H4 (cell line): ENCODE results near the gene LDLR. TPM values are rescaled to one million over a fixed set of nuclear protein-coding genes. Genes with fewer than 3 reads are reported as not detected.
"Not testable (repeated sequence)": the region's sequence is repeated elsewhere in the genome, so short reads cannot be mapped to it uniquely, and the experiment has no call there.

Source experiments
- DNase-seq: peaks from one replicate; pipeline ENCODE4 v3.0.0-alpha.2; 2015; ENCODE audit warnings: low spot score
- total RNA-seq: library from RNA; depleted of rRNA; stranded (reverse); fragments of >200 nt; shearing (Covaris generic); gene quantifications from 2 replicates; pipeline ENCODE4 v1.2.3, GENCODE V29; 2014

LDLR gene
- total RNA-seq, 1 experiment from 2014 or later: 87.2 TPM

DNA sequence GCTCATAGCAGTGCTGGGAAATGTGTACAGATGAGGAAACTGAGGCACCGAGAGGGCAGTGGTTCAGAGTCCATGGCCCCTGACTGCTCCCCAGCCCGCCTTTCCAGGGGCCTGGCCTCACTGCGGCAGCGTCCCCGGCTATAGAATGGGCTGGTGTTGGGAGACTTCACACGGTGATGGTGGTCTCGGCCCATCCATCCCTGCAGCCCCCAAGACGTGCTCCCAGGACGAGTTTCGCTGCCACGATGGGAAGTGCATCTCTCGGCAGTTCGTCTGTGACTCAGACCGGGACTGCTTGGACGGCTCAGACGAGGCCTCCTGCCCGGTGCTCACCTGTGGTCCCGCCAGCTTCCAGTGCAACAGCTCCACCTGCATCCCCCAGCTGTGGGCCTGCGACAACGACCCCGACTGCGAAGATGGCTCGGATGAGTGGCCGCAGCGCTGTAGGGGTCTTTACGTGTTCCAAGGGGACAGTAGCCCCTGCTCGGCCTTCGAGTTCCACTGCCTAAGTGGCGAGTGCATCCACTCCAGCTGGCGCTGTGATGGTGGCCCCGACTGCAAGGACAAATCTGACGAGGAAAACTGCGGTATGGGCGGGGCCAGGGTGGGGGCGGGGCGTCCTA, 15.9 kb downstream of the LDLR start:
- no peak for DNase-seq

DNA sequence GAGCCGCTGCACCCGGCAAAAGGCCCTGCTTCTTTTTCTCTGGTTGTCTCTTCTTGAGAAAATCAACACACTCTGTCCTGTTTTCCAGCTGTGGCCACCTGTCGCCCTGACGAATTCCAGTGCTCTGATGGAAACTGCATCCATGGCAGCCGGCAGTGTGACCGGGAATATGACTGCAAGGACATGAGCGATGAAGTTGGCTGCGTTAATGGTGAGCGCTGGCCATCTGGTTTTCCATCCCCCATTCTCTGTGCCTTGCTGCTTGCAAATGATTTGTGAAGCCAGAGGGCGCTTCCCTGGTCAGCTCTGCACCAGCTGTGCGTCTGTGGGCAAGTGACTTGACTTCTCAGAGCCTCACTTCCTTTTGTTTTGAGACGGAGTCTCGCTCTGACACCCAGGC, 17.2 kb downstream of the LDLR start:
- no peak for DNase-seq

DNA sequence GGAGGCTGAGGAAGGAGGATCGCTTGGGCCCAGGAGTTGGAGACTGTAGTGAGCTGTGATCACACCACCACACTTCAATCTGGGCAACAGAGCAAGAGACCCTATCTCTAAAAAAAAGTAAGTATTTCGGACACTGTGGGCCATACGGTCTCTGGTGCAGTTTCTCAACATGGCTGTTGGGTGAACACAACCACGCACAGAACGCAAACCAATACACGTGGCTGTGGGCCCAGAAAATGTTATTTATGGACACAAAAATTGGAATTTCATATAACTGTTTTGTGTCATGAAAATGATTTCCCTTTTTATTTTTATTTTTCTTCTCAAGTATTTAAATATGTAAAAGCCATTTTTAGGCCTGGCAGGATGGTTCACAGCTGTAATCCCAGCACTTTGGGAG, 19.5 kb downstream of the LDLR start:
- DNase-seq: no peak

DNA sequence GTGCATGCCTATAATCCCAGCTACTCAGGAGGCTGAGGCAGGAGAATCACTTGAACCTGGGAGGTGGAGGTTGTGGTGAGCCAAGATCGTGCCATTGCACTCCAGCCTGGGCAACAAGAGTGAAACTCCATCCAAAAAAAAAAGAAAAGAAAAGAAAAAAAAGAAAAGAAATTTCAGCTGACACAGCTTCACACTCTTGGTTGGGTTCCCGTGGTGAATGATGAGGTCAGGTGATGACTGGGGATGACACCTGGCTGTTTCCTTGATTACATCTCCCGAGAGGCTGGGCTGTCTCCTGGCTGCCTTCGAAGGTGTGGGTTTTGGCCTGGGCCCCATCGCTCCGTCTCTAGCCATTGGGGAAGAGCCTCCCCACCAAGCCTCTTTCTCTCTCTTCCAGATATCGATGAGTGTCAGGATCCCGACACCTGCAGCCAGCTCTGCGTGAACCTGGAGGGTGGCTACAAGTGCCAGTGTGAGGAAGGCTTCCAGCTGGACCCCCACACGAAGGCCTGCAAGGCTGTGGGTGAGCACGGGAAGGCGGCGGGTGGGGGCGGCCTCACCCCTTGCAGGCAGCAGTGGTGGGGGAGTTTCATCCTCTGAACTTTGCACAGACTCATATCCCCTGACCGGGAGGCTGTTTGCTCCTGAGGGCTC, 22.0 kb downstream of the LDLR start:
- DNase-seq: no peak

DNA sequence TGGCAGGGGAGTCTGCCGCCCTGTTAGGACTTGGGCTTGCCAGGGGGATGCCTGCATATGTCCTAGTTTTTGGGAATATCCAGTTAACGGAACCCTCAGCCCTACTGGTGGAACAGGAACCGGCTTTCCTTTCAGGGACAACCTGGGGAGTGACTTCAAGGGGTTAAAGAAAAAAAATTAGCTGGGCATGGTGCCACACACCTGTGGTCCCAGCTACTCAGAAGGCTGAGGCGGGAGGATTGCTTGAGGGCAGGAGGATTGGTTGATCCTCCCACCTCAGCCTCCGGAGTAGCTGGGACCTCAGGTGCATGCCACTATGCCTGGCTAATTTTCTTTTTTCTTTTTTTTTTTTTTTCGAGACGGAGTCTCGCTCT, 22.5 kb downstream of the LDLR start:
- no peak for DNase-seq

DNA sequence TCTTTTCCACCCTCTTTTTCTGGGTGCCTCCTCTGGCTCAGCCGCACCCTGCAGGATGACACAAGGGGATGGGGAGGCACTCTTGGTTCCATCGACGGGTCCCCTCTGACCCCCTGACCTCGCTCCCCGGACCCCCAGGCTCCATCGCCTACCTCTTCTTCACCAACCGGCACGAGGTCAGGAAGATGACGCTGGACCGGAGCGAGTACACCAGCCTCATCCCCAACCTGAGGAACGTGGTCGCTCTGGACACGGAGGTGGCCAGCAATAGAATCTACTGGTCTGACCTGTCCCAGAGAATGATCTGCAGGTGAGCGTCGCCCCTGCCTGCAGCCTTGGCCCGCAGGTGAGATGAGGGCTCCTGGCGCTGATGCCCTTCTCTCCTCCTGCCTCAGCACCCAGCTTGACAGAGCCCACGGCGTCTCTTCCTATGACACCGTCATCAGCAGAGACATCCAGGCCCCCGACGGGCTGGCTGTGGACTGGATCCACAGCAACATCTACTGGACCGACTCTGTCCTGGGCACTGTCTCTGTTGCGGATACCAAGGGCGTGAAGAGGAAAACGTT, 24.0 kb downstream of the LDLR start:
- no peak for DNase-seq

DNA sequence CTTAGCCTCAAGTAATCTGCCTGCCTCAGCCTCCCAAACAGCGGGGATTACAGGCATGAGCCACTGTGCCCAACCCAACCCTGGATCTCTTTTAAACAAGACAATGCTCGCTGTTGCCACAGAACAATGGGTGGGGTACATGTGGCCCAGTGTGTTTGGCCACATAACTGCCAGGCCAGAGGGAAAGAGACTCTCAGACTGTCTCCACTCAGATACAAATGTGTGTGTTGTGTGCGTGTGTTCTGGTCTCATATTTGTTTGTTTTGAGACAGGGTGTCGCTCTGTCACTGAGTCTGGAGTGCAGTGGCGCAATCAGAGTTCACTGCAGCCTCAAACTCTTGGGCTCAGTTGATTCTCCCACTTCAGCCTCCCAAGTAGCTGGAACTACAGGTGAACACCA, 25.8 kb downstream of the LDLR start:
- no peak for DNase-seq

DNA sequence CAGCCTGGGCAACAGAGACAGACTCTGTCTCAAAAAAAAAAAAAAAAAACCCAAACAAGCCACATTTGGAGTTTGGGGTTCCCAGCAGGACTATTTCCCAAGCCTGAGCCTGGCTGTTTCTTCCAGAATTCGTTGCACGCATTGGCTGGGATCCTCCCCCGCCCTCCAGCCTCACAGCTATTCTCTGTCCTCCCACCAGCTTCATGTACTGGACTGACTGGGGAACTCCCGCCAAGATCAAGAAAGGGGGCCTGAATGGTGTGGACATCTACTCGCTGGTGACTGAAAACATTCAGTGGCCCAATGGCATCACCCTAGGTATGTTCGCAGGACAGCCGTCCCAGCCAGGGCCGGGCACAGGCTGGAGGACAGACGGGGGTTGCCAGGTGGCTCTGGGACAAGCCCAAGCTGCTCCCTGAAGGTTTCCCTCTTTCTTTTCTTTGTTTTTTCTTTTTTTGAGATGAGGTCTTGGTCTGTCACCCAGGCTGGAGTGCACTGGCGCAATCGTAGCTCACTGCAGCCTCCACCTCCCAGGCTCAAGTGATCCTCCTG, 26.7 kb downstream of the LDLR start:
- no peak for DNase-seq

DNA sequence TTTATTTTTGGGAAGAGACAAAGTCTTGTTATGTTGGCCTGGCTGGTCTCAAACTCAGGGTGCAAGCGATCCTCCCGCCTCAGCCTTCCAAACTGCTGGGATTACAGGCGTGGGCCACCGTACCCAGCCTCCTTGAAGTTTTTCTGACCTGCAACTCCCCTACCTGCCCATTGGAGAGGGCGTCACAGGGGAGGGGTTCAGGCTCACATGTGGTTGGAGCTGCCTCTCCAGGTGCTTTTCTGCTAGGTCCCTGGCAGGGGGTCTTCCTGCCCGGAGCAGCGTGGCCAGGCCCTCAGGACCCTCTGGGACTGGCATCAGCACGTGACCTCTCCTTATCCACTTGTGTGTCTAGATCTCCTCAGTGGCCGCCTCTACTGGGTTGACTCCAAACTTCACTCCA, 27.2 kb downstream of the LDLR start:
- no peak for DNase-seq

DNA sequence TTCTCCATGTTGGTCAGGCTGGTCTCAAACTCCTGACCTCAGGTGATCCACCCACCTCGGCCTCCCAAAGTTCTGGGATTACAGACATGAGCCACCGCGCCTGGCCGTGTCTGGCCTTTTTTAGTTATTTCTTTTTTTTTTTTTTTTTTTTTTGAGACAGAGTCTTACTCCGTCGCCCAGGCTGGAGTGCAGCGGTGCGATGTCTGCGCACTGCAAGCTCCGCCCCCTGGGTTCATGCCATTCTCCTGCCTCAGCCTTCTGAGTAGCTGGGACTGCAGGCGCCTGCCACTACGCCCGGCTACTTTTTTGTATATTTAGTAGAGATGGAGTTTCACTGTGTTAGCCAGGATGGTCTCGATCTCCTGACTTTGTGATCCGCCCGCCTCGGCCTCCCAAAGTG, 32.7 kb downstream of the LDLR start:
- DNase-seq: not testable (repeated sequence)

DNA sequence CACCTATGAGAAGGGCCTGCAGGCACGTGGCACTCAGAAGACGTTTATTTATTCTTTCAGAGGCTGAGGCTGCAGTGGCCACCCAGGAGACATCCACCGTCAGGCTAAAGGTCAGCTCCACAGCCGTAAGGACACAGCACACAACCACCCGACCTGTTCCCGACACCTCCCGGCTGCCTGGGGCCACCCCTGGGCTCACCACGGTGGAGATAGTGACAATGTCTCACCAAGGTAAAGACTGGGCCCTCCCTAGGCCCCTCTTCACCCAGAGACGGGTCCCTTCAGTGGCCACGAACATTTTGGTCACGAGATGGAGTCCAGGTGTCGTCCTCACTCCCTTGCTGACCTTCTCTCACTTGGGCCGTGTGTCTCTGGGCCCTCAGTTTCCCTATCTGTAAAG, 33.9 kb downstream of the LDLR start:
- DNase-seq: no peak

DNA sequence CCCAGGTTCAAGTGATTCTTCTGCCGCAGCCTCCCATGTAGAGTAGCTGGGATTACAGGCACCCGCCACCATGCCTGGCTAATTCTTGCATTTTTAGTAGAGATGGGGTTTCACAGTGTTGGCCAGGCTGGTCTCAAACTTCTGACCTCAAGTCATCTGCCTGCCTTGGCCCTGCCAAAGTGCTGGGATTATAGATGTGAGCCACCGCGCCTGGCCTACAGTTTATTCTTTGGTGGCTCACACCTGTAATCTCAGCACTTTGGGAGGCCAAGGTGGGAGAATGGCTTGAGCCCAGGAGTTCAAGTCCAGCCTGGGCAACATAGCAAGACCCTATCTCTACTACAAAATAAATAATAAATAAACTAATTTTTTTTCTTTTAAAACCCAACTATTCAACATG, 34.9 kb downstream of the LDLR start:
- DNase-seq: not testable (repeated sequence)

DNA sequence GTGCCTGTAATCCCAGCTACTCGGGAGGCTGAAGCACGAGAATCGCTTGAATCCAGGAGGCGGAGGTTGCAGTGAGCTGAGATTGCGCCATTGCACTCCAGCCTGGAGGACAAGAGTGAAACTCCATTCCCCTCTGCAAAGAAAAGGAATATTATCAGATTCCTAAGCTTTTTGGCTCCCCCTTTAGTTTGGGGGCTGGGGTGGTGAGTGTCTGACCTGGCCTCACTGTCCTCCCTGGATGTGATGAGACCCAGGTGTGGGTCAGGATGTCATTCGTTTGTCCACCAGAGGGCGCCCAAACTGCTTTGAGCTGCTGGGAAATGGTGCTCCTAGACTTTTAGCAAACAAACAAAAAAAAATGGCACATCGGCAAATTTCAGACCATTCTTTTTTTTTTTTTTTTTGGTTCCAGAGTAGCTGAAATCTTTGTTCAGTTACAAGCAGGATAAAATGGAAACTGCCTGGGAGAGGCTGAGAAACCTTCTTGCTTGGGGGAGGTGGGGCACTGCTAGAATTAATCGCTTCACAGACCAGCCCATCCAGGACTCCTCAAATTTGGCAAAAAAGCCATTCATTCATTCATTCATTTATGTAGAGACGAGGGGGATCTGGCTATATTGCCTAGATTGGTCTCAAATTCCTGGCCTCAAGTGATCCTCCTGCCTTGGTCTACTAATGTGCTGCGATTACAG, 36.9 kb downstream of the LDLR start:
- peak; percentile 60 for DNase-seq

DNA sequence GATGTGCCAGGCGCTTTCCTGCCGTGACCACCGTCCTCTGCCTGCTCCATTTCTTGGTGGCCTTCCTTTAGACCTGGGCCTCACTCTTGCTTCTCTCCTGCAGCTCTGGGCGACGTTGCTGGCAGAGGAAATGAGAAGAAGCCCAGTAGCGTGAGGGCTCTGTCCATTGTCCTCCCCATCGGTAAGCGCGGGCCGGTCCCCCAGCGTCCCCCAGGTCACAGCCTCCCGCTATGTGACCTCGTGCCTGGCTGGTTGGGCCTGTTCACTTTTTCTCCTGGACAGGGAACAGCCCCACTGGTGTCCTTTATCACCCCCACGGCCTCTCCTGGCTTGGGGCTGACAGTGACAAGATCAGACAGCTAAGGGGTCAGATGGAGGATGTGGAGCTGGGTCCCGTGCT, 38.6 kb downstream of the LDLR start:
- no peak for DNase-seq

DNA sequence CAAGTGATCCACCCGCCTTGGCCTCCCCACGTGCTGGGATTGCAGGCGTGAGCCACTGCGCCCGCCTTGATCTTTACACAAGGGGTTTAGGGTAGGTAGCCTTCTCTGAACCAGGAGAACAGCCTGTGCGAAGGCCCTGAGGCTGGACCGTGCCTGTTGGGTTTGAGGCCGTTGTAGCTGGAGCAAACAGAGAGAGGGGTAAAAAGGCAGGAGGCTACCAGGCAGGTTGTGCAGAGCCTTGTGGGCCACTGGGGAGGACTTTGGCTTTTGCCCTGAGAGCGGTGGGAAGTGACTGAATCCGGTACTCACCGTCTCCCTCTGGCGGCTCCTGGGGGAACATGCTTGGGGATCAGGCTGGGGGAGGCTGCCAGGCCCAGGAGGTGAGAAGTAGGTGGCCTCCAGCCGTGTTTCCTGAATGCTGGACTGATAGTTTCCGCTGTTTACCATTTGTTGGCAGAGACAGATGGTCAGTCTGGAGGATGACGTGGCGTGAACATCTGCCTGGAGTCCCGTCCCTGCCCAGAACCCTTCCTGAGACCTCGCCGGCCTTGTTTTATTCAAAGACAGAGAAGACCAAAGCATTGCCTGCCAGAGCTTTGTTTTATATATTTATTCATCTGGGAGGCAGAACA, 41.7 kb downstream of the LDLR start:
- peak; percentile 58 for DNase-seq

DNA sequence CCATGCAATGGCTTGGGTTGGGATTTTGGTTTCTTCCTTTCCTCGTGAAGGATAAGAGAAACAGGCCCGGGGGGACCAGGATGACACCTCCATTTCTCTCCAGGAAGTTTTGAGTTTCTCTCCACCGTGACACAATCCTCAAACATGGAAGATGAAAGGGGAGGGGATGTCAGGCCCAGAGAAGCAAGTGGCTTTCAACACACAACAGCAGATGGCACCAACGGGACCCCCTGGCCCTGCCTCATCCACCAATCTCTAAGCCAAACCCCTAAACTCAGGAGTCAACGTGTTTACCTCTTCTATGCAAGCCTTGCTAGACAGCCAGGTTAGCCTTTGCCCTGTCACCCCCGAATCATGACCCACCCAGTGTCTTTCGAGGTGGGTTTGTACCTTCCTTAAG, 42.2 kb downstream of the LDLR start:
- no peak for DNase-seq

DNA sequence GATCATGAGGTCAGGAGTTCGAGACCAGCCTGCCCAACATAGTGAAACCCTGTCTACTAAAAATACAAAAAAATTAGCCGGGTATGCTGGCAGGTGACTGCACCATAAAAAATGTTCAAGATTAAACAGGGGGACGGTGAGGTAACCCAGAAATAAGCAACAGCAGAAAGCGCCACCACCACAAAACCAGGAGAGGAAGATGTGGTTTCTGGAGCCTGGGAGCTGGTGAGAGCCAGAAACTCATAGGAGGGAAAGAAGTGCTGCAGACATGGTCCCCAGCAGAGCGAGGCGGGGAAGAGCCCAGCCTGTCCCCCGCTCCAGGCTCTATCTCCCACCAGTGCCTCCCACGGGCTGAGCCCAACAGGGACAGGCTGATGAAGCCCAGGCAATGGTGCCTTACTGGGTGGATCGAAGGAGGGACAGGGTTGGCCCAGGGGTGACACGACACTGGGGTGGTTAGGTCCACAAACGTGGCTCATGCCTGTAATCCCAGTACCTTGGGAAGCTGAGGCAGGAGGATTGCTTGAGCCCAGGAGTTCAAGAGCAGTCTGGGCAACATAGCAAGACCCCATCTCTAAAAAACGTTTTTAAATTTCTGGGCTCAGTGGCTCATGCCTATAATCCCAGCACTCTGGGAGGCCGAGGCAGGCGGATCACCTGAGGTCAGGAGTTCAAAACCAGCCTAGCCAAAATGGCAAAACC, 47.3 kb downstream of the LDLR start:
- no peak for DNase-seq

DNA sequence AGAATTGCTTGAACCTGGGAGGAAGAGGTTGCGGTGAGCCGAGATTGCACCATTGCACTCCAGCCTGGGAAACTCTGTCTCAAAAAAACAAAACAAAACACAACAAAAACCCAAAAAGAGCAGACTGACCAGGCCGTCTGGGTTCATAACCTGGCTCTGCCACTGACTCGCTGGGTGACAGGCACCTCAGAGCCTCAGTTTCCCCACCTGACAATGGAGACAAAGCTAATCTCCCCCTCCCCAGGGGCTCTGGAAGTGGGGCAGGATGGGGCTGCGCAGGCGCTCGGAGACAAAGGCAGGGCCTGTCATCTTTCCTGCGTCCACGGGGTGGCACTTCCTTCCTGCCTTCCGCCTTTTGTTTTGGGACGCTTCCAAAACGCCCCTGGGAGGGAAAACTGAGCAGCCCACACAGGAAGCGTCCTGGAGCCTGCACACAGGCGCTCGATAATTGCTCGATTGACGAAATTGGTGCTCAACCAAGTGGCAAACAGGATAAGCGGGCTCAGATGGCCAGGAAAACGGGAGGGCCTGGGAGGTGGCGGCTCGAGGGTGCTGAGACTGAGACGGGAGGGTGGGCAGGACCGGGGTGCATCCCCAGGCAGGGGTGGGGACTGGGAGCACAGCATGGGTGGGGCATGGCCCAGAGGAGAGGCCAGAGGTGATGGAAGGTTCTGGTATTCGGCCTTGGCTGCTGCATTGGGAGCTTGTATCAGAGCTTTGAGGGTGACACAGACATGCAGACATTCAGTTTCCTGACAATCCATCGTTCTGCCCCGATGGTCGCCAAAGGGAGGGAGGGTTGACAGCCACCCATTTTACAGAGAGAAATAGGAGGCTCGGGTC, 48.5 kb downstream of the LDLR start:
- DNase-seq: peak; percentile 88

DNA sequence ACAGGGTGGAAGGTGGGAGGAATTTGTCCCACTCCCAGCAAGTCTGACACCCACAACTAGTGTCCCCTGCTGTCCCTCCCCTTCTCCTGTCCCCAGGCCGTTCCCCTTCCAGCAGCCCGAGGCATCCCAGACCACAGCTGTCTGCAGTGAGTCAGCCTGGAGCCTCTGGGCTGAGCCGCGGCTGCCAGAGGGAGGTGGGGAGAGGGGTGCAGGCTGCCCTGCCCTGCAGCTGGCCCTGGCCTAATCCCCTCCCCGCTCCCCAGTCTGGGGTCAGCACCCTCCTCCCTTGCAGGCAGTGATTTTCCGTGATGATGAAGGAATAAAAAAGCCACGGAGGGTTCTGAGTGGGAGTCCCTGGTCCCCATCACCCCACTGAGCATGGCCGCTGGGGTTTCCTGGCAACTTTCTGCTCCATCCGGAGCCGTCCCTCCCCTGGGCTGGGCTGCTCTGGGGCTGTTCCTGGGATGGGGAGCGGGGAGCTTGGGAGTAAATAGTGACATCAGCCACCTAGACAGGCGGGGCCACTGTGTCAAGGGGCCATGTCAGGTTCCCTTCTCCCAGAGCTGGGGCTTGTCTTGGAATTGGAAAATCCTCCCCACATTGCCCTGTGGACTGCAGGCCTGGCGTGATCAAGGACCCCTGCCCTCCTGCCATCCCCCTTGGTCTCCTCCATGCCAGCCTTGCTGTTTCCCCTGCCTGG, 49.5 kb downstream of the LDLR start:
- peak; percentile 92 for DNase-seq

DNA sequence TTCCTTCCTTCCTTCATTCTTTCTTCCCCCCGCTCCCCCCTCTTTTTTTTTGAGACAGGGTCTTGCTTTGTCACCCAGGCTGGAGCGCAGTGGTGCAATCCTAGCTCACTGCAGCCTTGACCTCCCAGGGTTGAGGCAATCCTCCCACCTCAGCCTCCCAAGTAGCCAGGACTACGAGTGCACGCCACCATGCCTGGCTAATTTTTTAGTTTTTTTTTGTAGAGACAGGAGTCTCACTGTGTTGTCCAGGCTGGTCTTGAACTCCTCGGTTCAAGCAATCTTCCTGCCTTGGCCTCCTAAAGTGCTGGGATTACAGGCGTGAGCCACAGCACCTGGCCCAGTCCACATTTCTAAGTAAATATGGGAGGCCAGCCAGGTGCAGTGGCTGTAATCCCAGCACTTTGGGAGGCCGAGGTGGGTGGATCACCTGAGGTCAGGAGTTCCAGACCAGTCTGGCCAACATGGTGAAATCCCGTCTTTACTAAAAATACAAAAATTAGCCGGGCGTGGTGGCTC, 50.8 kb downstream of the LDLR start:
- DNase-seq: not testable (repeated sequence)
